ENCODE data around the gene LRRK1. TPM values are rescaled to one million over a fixed set of nuclear protein-coding genes. Genes with fewer than 3 reads are reported as not detected.

The LRRK1 gene
- total RNA-seq, 1 donor: 18.0 TPM

DNA sequence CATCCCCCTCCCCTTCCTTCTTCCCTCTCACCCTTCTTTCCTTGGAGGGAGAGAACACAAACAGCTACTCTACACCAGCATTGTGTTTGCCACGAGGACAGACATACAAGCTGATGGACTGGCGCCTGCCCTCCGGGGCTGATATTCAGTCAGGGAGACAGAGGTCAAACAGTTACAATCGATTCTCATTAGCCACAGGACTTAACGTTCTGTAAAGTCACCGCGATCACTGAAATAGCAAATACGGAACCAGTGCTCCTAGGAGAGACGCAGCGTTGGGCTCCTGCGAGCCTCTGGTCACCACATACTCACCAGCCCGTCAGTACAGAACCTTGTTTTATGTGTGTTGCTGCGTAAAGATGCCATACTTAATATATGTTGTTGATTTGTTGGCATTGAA lies 108.8 kb downstream of the LRRK1 start:
- no peak for TF ChIP-seq CTCF (IDR thresholded peaks at IDR 0.05; ENCODE audit: insufficient read depth, low read length)
- H3K4me3 ChIP-seq (ENCODE audit: low read depth, low read length): no peak overlapping the region
- DNase-seq (ENCODE audit: low read depth): no peak

DNA sequence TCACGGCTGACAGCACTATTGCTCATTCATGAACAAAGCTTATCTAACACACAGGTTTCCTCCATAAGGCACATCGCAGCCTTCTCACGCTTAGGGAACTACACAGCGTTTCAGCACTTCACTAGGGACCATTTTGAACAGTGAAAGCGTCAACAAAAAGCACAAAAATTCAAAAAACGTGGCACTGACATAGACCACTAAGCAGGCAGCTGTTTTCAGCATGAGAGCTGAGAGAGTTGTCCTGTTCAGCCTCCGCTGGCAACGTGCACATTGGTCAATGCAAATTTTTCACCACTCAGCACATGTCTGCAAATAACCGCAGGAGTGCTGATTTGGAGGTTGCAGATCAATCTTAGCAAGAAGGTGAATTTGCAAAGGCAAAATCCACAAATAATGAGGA lies 109.2 kb downstream of the LRRK1 start:
- no peak for DNase-seq (ENCODE audit: low read depth)
- H3K4me3 ChIP-seq (ENCODE audit: low read depth, low read length): no peak overlapping the region
- no peak for TF ChIP-seq CTCF (IDR thresholded peaks at IDR 0.05; ENCODE audit: insufficient read depth, low read length)

- no peak for DNase-seq (ENCODE audit: low read depth)
- no peak for TF ChIP-seq CTCF (IDR thresholded peaks at IDR 0.05; ENCODE audit: insufficient read depth, low read length)
- no peak overlapping the region for H3K4me3 ChIP-seq (ENCODE audit: low read depth, low read length)
Observed at GRCh38 chr15:101028772-101029438, 109.7 kb downstream of the LRRK1 start.

GRCh38 chr15:101029971-101030661 lies 111.0 kb downstream of the LRRK1 start:
- TF ChIP-seq CTCF (IDR thresholded peaks at IDR 0.05; ENCODE audit: insufficient read depth, low read length): no peak
- no peak for DNase-seq (ENCODE audit: low read depth)
- H3K4me3 ChIP-seq (ENCODE audit: low read depth, low read length): no peak overlapping the region

GRCh38 chr15:101031213-101031612 lies 112.1 kb downstream of the LRRK1 start:
- DNase-seq (ENCODE audit: low read depth): peak; percentile 37
- H3K4me3 ChIP-seq (ENCODE audit: low read depth, low read length): no peak overlapping the region
- TF ChIP-seq CTCF (IDR thresholded peaks at IDR 0.05; ENCODE audit: insufficient read depth, low read length): no peak

GRCh38 chr15:101033801-101034200 lies 114.6 kb downstream of the LRRK1 start:
- H3K4me3 ChIP-seq (ENCODE audit: low read depth, low read length): no peak overlapping the region
- no peak for DNase-seq (ENCODE audit: low read depth)
- no peak for TF ChIP-seq CTCF (IDR thresholded peaks at IDR 0.05; ENCODE audit: insufficient read depth, low read length)

All from fibroblast of the aortic adventitia (primary cell).